Small intestine (tissue), 7 donors: ENCODE results near the gene OLFM2. TPM values are rescaled to one million over a fixed set of nuclear protein-coding genes. Genes with fewer than 3 reads are reported as not detected.
"Not testable (repeated sequence)": the region's sequence is repeated elsewhere in the genome, so short reads cannot be mapped to it uniquely, and the experiment has no call there.

Source experiments
- DNase-seq, 2 donors: peaks; one replicate each; pipeline versions ENCODE4 v3.0.0 to v3.0.0-alpha.2; 2013
- FAIRE-seq: peaks from 2 replicates; lab custom pipeline; 2012; peaks lifted over from hg19 to GRCh38; lab: Jason Lieb, UNC
- H3K27ac ChIP-seq, 3 donors: one replicate each; pipeline ENCODE4 v1.5.1; 2013; ENCODE audit warnings: low read length in 2 of 3, mild to moderate bottlenecking in 2 of 3, control low read depth in 1 of 3, inconsistent platforms in 1 of 3, low read depth in 1 of 3, moderate library complexity in 1 of 3
- H3K27me3 ChIP-seq, 3 donors: one replicate each; pipeline ENCODE4 v1.6.1; 2013; ENCODE audit warnings: low read length in 3 of 3, inconsistent platforms in 1 of 3; ENCODE audit not compliant: control insufficient read depth in 3 of 3, insufficient read depth in 3 of 3
- H3K36me3 ChIP-seq, 3 donors: one replicate each; pipeline ENCODE4 v1.6.1; 2013; ENCODE audit warnings: low read length in 3 of 3, inconsistent platforms in 1 of 3, low read depth in 1 of 3, mild to moderate bottlenecking in 1 of 3, moderate library complexity in 1 of 3; ENCODE audit not compliant: control insufficient read depth in 3 of 3, insufficient read depth in 2 of 3
- H3K4me1 ChIP-seq, 3 donors: one replicate each; pipeline ENCODE4 v1.6.1; 2013; ENCODE audit warnings: low read length in 2 of 3, inconsistent platforms in 1 of 3, low read depth in 1 of 3, mild to moderate bottlenecking in 1 of 3, moderate library complexity in 1 of 3; ENCODE audit not compliant: control insufficient read depth in 3 of 3, insufficient read depth in 2 of 3
- H3K4me3 ChIP-seq, 3 donors: one replicate each; pipeline ENCODE4 v1.5.1; 2013; ENCODE audit warnings: low read length in 3 of 3, control low read depth in 1 of 3, inconsistent platforms in 1 of 3, low read depth in 1 of 3, mild to moderate bottlenecking in 1 of 3, moderate library complexity in 1 of 3
- H3K9me3 ChIP-seq, 2 donors: one replicate each; pipeline ENCODE4 v1.6.1; 2013; ENCODE audit warnings: low read depth in 1 of 2, low read length in 1 of 2; ENCODE audit not compliant: control insufficient read depth in 2 of 2, insufficient read depth in 1 of 2
- WGBS, 3 donors: extraction: QIAGEN DNeasy Blood & Tissue Kit; methylation state at CpG; one replicate each; pipeline ENCODE4 v1.1.7; 2013; 5-methylcytosine and 5-hydroxymethylcytosine counted together
- polyA plus RNA-seq, 4 donors: library from polyadenylated mRNA; stranded (reverse) in 3 of 4; unstranded in 1 of 4; fragments of 200-250 nt in 3 of 4; fragments of 120-200 nt in 1 of 4; gene quantifications; one replicate each; pipeline versions ENCODE4 v1.2.1 to v1.2.3, GENCODE V29; 2013
- donor health status: healthy with polysubstance abuse.
- donor health status: control.
- donor health status: control.
- donor health status: Bipolar disorder and iron deficiency.
- donor health status: healthy.

The OLFM2 gene
- polyA plus RNA-seq, 4 donors: 0.45 to 8.4 (median 1.9) TPM

DNA sequence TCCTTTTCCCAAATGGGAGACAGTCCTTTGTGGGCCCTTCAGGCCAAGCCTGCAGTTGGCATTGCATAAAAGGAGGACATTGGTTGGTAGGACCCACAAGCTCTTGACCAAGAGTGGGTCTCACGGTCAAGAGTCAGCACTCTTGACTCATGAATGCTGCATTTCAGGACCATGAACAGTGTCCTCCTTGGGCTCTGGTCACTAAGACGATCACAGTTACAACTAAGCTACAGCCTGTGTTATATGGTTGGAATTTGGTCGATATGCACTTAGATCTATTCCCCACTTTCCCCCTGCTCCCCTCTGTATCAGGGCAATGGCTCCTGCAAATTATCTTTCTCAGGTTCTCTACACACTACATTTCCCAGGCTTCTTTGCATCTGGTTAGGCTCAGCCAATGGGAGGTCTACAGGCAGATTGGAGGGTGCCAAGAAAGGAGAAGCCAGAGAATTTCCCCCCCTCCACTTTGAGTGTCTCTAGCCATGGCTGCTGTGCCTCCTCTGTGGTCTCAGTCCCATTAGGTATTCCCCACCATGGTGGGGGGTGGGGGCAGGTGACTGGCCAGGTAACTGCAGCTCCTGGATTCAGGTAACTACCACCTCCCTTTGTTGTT, 3.1 kb upstream of the OLFM2 start:
- H3K27ac ChIP-seq: no peak overlapping the region
- H3K4me3 ChIP-seq: no peak overlapping the region
- FAIRE-seq (no peak), DNase-seq (no peak)
- 45 to 63% (median 60%) methylated on average over 3 of the region's 3 CpGs for WGBS, 3 donors
- H3K27me3 ChIP-seq: peaks cover 0 to 24% (median 16%) of the 10 kb centered on the region in 3 donors
- no peaks in the 10 kb centered on the region for H3K36me3 ChIP-seq
- H3K4me1 ChIP-seq: peaks cover 0 to 2% (median 0%) of the 10 kb centered on the region in 3 donors
- H3K9me3 ChIP-seq: peaks cover 0 to 5% of the 10 kb centered on the region in 2 donors

DNA sequence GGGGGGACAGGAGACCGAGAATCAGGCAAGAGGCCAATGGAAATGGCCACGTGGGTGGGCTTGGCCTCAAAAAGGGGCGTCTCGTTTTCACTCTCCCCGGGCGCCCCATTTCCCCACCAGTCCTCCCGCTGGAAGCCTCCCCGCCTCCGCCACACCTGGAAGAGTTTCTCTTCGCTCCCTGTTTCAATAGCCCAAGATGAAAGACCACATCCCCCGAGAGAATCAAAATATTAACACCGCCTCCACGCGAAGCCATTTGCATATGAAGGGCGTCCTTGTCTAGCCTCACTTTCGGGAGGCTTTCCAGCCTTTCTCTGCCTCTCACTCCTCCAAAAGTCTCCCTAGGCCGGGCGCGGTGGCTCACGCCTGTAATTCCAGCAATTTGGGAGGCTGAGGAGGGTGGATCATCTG, 691 bp upstream of the OLFM2 start:
- H3K27ac ChIP-seq: no peak overlapping the region
- 9 to 10% (median 10%) methylated on average over 20 of the region's 20 CpGs for WGBS, 3 donors
- FAIRE-seq (no peak), DNase-seq (no peak)
- H3K9me3 ChIP-seq: peaks cover 0 to under 1% of the 10 kb centered on the region in 2 donors
- H3K4me1 ChIP-seq: peaks cover 0 to 2% (median 0%) of the 10 kb centered on the region in 3 donors
- H3K27me3 ChIP-seq: peaks cover 0 to 30% (median 17%) of the 10 kb centered on the region in 3 donors
- no peaks in the 10 kb centered on the region for H3K36me3 ChIP-seq
- H3K4me3 ChIP-seq: no peak overlapping the region

DNA sequence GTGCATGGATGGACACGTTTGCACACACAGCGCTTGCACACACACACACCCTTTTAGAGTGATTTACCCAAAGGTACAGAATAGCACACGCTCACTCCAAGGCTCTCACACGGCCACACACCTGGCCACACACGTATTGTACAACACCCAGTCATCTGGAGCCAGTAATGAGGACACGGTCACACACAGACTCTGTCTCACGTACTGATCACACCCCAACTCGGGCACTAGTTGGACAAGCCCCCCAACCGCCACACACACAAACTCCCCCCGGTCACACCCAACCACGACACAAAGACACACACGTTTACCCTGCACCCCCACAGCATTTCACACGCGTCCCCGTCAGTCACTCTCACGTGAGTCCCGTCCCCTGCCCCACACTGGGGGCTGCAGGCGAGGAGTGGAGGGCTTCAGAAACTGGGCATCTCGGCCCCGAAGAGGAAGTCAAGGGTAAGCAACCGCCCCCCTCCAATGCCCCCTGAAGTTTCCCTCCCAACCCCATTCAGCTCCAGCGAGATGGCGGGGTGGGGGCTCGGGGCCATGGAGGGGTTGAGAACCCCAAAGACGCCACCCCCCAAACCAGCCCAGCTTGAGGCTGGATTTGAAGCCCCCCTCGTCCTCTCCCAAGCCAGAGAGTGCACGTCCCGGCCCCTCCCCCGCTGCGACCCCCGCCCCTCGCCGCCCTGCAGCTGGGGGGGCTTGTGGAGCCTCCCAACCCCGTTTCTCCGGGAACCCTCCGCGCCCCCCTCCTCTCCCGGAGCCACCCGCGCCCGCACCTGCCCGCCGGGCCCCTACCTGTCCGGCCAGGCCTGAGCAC, 599 bp downstream of the OLFM2 start:
- Histone ChIP-seq H3K36me3 (no peaks in the 10 kb centered on the region), H3K4me1 (peaks cover 0 to 2% (median 2%) of the 10 kb centered on the region in 3 donors), H3K9me3 (no peaks in the 10 kb centered on the region), H3K4me3 (peak overlapping the region in 2 of 3 donors; percentile 20 to 35), H3K27me3 (peaks cover 0 to 30% (median 17%) of the 10 kb centered on the region in 3 donors), H3K27ac (no peak overlapping the region)
- 2 to 3% (median 3%) methylated on average over 30 to 44 of the region's 44 CpGs for WGBS, 3 donors
- FAIRE-seq (no peak), DNase-seq (no peak)

DNA sequence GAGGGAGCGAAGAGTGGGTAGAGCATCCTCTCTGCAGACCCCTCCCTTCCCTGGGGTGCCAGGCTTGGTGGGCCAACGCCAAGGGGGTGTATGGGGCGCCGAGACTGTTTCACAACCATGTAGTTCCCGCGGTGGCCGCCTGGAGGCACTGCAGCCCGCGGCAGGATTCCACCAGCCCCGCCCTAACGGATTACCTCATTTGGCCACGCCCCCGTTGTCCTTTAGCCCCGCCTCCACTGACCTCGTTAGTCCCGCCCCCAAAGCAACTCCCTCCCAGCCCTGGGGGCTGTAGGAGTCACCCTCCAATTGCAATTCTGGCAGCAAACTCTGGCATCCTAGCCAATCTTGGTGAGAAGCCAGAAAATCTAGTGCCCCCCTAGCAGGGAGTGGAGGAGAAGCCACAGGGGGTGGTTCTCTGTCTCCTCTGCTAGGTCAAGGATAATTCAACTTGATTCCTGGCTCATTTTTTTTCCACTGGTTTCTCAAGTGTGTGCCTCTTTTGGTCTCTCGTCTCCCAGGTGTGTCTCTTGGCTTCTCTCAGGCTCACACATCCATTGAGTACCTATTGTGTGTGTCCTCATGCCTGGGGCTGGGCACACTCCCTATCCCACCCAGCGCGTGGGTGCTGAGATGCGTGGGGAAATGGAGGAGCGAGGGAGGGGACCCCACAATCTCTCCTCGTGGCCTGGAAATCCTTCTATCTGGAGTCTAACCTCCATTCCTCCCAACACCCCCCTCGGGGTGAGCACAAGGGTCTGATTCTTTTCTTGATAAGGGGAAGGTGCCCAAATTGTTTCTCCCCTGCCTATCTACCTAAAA, 2.0 kb downstream of the OLFM2 start:
- Histone ChIP-seq H3K9me3 (no peaks in the 10 kb centered on the region), H3K27me3 (peaks cover 0 to 30% (median 17%) of the 10 kb centered on the region in 3 donors), H3K27ac (no peak overlapping the region), H3K4me3 (no peak overlapping the region), H3K36me3 (no peaks in the 10 kb centered on the region), H3K4me1 (peaks cover 0 to 2% (median 2%) of the 10 kb centered on the region in 3 donors)
- DNase-seq (peak; percentile 36 to 57), FAIRE-seq (no peak)
- 10 to 14% (median 11%) methylated on average over 22 to 23 of the region's 23 CpGs for whole genome bisulfite sequencing, 3 donors

DNA sequence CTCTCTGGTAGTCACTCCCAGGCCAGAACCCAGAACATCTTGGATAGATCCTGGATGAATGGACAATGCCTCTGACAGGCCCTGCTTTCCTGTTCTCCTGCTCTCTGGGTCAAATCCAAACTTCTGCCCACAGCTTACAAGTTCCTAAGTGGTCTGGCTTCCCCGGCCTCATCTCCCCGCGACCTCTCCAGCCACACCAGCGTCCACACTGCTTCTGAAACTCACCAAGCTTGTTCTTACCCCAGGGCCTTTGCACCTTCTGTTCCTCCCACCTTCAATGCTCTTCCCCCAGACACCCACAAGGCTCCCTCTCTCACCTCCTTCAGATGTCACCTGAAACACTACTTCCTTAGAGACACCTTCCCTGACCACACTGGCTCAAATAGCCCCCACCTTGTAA, 3.5 kb downstream of the OLFM2 start:
- FAIRE-seq (no peak), DNase-seq (no peak)
- H3K36me3 ChIP-seq: no peaks in the 10 kb centered on the region
- peaks cover 0 to 30% (median 17%) of the 10 kb centered on the region in 3 donors for H3K27me3 ChIP-seq
- peaks cover 0 to 2% (median 2%) of the 10 kb centered on the region in 3 donors for H3K4me1 ChIP-seq
- no peak overlapping the region for H3K4me3 ChIP-seq
- H3K27ac ChIP-seq: no peak overlapping the region
- no peaks in the 10 kb centered on the region for H3K9me3 ChIP-seq
- 81 to 86% (median 83%) methylated on average over 4 of the region's 4 CpGs for WGBS, 3 donors

DNA sequence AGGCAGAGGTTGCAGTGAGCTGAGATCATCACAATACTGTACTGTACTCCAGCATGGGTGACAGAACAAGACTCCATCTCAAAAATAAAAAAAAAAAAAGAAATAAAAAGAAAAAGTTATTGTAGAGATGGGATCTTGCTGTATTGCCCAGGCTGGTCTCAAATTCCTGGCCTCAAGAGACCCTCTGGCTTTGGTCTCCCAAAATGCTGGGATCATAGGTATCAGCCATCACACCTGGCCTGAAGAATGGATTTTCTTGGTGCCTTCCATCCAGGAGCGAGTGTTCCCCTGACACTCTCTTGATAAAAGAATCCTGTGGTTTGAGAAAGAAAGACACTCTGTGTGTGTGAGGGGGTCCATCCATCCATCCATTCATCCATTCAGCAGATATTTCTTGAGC, 4.7 kb downstream of the OLFM2 start:
- Histone ChIP-seq H3K4me1 (peaks cover 0 to 2% (median 2%) of the 10 kb centered on the region in 3 donors), H3K9me3 (no peaks in the 10 kb centered on the region), H3K27me3 (peaks cover 0 to 25% (median 15%) of the 10 kb centered on the region in 3 donors), H3K36me3 (no peaks in the 10 kb centered on the region), H3K27ac (no peak overlapping the region), H3K4me3 (no peak overlapping the region)
- FAIRE-seq (no peak), DNase-seq (no peak)
- 70 to 77% (median 72%) methylated on average over 1 of the region's 1 CpG for WGBS, 3 donors

DNA sequence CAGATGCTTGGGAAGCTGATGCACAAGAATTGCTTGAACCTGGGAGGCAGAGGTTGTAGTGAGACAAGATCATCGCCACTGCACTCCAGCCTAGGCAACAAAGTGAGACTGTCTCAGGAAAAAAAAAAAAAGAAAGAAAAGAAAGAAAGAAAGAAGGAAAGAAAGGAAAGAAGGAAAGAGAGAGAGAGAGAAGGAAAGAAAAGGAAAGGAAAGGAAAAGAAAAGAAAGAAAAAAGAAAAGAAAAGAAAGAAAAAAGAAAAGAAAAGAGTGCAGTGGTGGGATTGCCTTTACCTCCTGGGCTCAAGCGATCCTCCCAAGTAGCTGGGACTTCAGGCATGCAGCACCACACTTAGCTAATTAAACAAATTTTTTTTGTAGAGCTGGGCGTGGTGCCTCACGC, 12.9 kb downstream of the OLFM2 start:
- no peak for DNase-seq
- Histone ChIP-seq H3K27ac (no peak overlapping the region), H3K36me3 (no peaks in the 10 kb centered on the region), H3K27me3 (no peaks in the 10 kb centered on the region), H3K4me1 (no peaks in the 10 kb centered on the region), H3K4me3 (no peak overlapping the region), H3K9me3 (no peaks in the 10 kb centered on the region)
- FAIRE-seq: no peak
- WGBS, 3 donors: 66 to 85% (median 83%) methylated on average over 4 of the region's 4 CpGs

DNA sequence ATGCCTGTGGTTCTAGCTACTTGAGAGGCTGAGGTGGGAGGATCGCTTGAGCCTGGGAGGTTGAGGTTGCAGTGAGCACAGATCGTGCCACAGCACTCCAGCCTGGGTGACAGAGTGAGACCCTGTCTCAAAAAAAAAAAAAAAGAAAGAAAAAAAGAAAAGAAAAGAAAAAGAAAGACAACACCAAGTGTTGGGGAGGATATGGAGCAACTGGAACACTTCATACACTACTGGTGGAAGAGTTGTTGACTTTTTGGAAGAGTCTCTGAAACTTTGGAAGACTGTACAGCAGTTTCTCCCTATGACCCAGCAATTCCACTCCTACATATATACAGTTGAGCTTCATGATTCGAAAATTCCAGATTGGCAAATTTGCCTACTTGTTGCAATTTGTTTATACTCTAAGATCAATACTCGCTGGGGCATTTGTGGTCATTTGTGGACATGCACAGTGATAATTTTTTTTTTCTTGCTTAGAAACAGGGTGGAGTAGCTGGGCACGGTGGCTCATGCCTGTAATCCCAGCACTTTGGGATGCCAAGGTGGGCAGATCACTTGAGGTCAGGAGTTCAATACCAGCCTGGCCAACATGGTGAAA, 13.4 kb downstream of the OLFM2 start:
- not testable (repeated sequence) for H3K27ac ChIP-seq, H3K27me3 ChIP-seq, DNase-seq, H3K36me3 ChIP-seq, H3K9me3 ChIP-seq, FAIRE-seq, H3K4me3 ChIP-seq, H3K4me1 ChIP-seq
- 74 to 86% (median 84%) methylated on average over 5 of the region's 5 CpGs for WGBS, 3 donors
